ENCODE results near the gene MAP3K6.
A peak's percentile ranks its signal among the peaks of the same experiment; 100 is the strongest.

Gene MAP3K6

DNA sequence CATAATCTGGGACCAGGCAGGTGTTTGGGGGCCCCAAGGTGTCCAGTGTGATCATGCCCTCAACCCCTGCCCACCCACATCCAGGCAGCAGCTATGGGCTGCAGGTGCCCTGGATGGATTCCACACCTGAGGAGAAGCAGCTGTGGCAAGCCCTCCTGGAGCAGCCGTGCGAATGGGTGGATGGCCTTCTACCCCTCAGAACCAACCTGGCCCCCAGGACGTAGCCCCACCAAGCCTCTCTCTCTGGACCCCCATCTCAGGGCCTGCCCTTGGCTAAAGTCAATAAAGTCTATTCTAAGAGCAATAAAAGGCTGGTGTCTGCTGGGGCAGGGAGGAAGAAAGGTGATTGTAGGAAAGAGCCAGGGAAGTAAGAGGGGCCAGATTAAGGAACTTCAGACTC is 13.1 kb downstream of the MAP3K6 start:
- no peak for DNase-seq

- no peak for DNase-seq
Observed at GRCh38 chr1:27353166-27353565, 13.6 kb downstream of the MAP3K6 start.

DNA sequence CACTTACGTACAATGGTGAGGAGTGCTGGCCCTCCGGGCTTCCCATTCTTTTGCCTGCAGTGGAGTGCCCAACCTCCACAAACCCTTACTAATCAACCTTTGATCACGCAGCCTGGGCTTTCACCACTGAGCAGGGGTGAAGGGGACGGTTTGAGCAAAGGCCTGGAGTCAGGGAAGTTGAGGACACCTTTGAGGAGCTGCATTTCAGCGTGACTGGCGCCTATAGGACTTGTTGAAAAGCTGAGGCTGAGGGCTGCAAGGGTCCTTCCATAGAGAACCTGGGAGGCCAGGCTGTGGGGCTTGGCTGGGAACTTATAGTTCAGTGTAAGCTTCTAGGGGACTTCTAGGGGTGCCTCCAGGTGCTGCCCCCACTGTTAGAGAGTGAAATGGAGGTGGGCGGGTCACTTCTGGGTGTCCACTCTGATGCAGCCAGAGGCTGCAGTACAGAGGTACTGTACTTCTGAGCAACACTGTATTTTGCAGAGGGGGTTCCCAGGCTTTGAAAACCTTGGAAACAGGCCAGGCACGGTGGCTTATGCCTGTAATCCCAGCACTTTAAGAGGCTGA is 15.1 kb downstream of the MAP3K6 start:
- DNase-seq, result no peak

DNA sequence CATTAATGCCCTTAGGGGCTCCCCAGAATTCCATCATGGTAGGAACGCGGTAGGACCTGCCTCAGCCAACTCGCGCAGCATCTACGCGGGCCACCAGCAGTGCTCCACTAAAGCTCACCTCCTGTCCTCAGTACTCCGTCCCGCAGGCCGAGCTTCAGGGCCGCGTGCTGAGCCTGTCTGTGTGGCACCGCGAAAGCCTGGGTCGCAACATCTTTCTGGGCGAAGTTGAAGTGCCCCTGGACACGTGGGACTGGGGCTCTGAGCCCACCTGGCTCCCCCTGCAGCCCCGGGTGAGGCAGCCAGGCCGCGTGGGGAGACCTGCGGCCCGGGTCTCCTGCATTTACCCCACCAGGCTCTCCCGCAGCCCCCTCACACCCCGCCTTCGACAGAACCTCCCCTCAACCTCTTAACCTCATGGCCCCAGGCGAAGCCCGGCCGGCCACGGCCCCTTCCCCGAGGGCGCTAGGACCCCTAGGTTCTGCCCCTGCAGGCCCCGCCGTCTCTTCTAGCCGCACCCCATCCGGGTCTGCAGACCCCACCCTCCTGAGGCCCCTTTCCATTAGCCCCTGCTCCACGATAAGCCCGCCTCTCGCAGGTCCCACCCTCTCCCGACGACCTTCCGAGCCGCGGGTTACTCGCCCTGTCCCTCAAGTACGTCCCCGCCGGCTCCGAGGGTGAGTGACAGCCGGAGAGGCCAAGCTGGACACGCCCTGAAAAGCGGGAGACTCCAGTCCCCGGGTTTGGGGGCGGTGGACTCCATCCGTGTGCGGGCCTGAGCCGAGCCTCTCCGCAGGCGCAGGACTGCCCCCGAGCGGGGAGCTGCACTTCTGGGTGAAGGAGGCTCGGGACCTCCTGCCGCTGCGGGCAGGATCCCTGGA is 15.9 kb downstream of the MAP3K6 start:
- DNase-seq, result no peak

- no peak for DNase-seq
Observed at GRCh38 chr1:27349784-27350662, 16.7 kb downstream of the MAP3K6 start.

GRCh38 chr1:27348861-27349783 is 17.6 kb downstream of the MAP3K6 start:
- DNase-seq, result no peak

GRCh38 chr1:27346991-27347624 is 19.7 kb downstream of the MAP3K6 start:
- DNase-seq, result no peak

GRCh38 chr1:27346357-27346756 is 20.4 kb downstream of the MAP3K6 start:
- no peak for DNase-seq

DNA sequence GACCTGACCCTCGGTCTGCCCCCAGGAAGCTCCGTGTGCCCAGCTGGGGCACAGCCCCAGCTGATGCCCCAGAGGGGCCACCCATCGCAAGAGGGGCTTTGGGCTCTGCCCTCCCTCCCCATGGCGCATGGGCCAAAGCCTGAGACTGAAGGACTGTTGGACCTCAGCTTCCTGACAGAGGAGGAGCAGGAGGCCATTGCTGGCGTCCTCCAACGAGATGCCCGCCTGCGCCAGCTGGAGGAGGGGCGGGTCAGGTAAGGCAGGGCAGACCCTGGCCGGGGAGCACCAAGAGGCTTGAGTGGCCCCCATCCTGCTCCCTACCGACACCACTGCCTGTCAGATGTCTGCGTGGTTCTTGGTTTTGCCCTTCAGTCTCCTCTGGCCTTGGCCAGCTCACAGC is 21.5 kb downstream of the MAP3K6 start:
- DNase-seq, result no peak

DNA sequence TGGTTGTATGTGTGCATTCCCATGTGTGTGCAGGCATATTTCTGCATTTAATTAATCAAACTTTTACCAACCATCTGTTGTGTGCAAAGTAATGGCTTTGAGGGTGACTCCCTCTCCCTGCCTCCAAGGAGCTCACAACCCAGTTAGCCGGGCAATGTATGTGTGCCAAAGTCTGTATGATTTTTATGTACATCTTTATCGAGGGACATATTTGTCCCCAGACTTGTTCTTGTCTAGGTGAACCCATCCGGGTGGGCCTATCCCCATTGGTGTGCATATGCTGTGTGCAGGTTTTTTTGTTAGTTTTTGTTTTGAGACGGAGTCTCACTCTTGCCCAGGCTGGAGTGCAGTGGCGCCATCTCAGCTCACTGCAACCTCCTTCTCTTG is 23.1 kb downstream of the MAP3K6 start:
- DNase-seq, result no peak

- DNase-seq, result peak in 1 of 2 donors; percentile 38
Observed at GRCh38 chr1:27342778-27343638, 23.8 kb downstream of the MAP3K6 start.

- DNase-seq, result peak in 1 of 2 donors; percentile 26
Observed at GRCh38 chr1:27342391-27342777, 24.4 kb downstream of the MAP3K6 start.

DNA sequence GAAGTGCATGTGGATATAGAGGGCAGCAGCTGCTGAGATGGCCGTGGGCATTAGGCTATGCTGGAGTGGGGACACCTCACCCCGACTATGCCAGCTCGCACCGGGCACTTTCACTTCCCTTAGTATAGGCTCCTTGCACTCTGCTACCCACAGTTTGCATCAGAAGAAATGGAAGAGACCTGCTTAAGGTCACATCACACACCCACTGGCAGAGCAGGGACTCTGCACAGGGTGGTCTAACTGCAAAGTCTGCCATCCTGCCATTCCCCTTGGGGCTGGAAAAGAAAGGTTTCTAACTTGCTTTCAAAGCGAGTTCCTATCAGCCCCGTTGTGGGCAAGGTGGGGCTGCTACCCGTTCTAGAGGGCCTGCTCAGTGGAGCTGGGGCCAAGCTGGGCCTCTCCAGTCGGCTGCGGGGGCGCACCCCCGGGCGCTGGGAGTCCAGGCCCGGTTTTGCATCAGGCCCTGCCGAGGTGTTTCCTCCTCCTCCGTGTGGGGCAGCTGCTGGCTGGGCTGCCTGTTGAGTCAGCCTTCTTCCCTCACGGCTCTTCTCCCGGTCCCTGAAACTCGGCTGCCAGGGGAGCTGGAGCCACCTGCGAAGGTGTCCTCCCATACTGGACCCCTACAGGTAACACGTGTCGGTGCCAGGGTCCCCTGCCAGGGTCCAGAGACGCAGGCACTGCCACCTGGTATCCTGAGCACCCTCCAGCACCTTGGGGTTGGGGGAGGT is 25.1 kb downstream of the MAP3K6 start, which contains the start of gene SYTL1:
SYTL1 (plus strand) TSS at position 498 of the 728 bp plus-strand sequence. CDS start 3,313 bp downstream, outside the sequence.
- DNase-seq, result peak; percentile 35 to 55

GRCh38 chr1:27339213-27339612 is 27.5 kb downstream of the MAP3K6 start:
- no peak for DNase-seq

- no peak for DNase-seq
Observed at GRCh38 chr1:27338751-27339150, 28.0 kb downstream of the MAP3K6 start.

GRCh38 chr1:27336756-27337155 is 30.0 kb downstream of the MAP3K6 start:
- no peak for DNase-seq

- DNase-seq, result no peak
Observed at GRCh38 chr1:27335506-27336422, 31.0 kb downstream of the MAP3K6 start.

GRCh38 chr1:27333717-27334279 is 33.0 kb downstream of the MAP3K6 start:
- no peak for DNase-seq
